GM23338 (cell line): ENCODE data around the gene TLR1. TPM values are rescaled to one million over a fixed set of nuclear protein-coding genes. Genes with fewer than 3 reads are reported as not detected.

Experiments
- ATAC-seq: fragments of 200-7000 bp; cut with Tn5 transposase; 3 replicates; pipeline ENCODE4 v1.9.1; 2020
- DNase-seq: peaks from one replicate; pipeline ENCODE4 v3.0.0-alpha.2; 2015; ENCODE audit warnings: low spot score
- H2AFZ ChIP-seq: fragments of 200-600 bp; sonication (generic); 2 replicates; pipeline ENCODE4 v1.8.0; 2016; ENCODE audit warnings: antibody characterized with exemption, mild to moderate bottlenecking, moderate library complexity
- H3F3A ChIP-seq: fragments of 200-600 bp; sonication (generic); replicated peaks from 2 replicates; pipeline ENCODE4 v1.8.0; 2017; ENCODE audit warnings: antibody characterized with exemption, mixed run types, low read depth
- H3K27ac ChIP-seq: fragments of 200-600 bp; sonication (generic); 2 replicates; pipeline ENCODE4 v1.6.1; 2016; ENCODE audit warnings: low read depth
- H3K27me3 ChIP-seq: fragments of 200-600 bp; sonication (generic); 2 replicates; pipeline ENCODE4 v1.8.0; 2016; ENCODE audit warnings: mild to moderate bottlenecking, mixed run types, moderate library complexity; ENCODE audit not compliant: insufficient read depth
- H3K36me3 ChIP-seq: fragments of 200-600 bp; sonication (generic); 2 replicates; pipeline ENCODE4 v1.8.0; 2016; ENCODE audit warnings: mild to moderate bottlenecking; ENCODE audit not compliant: insufficient read depth
- H3K4me1 ChIP-seq: fragments of 200-600 bp; sonication (generic); 2 replicates; pipeline ENCODE4 v1.8.0; 2016; ENCODE audit warnings: mild to moderate bottlenecking, moderate library complexity; ENCODE audit not compliant: insufficient read depth
- H3K4me2 ChIP-seq: fragments of 200-600 bp; sonication (generic); 2 replicates; pipeline ENCODE4 v1.7.1; 2017; ENCODE audit warnings: mixed run types
- H3K4me3 ChIP-seq: fragments of 200-600 bp; sonication (generic); 2 replicates; pipeline ENCODE4 v1.6.1; 2016; ENCODE audit warnings: mixed run types
- H3K79me2 ChIP-seq: fragments of 200-600 bp; sonication (generic); replicated peaks from 2 replicates; pipeline ENCODE4 v1.8.0; 2017; ENCODE audit warnings: mild to moderate bottlenecking; ENCODE audit not compliant: insufficient read depth
- H3K9me2 ChIP-seq: fragments of 200-600 bp; sonication (generic); 2 replicates; pipeline ENCODE4 v1.8.0; 2017; ENCODE audit not compliant: insufficient read depth
- H4K20me1 ChIP-seq: fragments of 200-600 bp; sonication (generic); replicated peaks from 2 replicates; pipeline ENCODE4 v1.8.0; 2017; ENCODE audit warnings: mild to moderate bottlenecking; ENCODE audit not compliant: insufficient read depth
- H3K27ac Mint-ChIP-seq: 2 replicates; pipeline ENCODE4 v1.8.0; 2020; ENCODE audit warnings: inconsistent platforms, mild to moderate bottlenecking, moderate library complexity, mixed read lengths
- H3K27me3 Mint-ChIP-seq: 3 replicates; pipeline ENCODE4 v1.8.0; 2022; ENCODE audit warnings: low read depth, mild to moderate bottlenecking, moderate library complexity, mixed read lengths, inconsistent platforms; ENCODE audit not compliant: insufficient read depth, poor library complexity
- H3K36me3 Mint-ChIP-seq: 3 replicates; pipeline ENCODE4 v1.8.0; 2021; ENCODE audit warnings: low read depth, mild to moderate bottlenecking, inconsistent platforms, moderate library complexity, mixed read lengths
- H3K4me1 Mint-ChIP-seq: 3 replicates; pipeline ENCODE4 v1.8.0; 2020; ENCODE audit warnings: mild to moderate bottlenecking, inconsistent platforms, mixed read lengths
- H3K4me3 Mint-ChIP-seq: 3 replicates; pipeline ENCODE4 v1.8.0; 2021; ENCODE audit warnings: moderate library complexity, mild to moderate bottlenecking, inconsistent platforms, mixed read lengths
- H3K9me3 Mint-ChIP-seq: 3 replicates; pipeline ENCODE4 v1.8.0; 2020; ENCODE audit warnings: moderate library complexity, mild to moderate bottlenecking, inconsistent platforms, mixed read lengths
- CREB1 ChIP-seq: fragments of 250-450 bp; sonication (Bioruptor Pico); IDR thresholded peaks from 2 replicates; pipeline ENCODE4 v1.5.0; 2020; ENCODE audit warnings: low read depth, mild to moderate bottlenecking, moderate library complexity
- POLR2AphosphoS5 ChIP-seq: IDR thresholded peaks from 2 replicates; pipeline ENCODE4 v1.6.1; 2016; ENCODE audit warnings: antibody characterized with exemption, low read depth
- STAT1 ChIP-seq: IDR thresholded peaks from one replicate; pipeline ENCODE4 v1.6.1; 2016; ENCODE audit warnings: antibody characterized with exemption; ENCODE audit not compliant: unreplicated experiment
- ZNF114 ChIP-seq: fragments of 250-450 bp; sonication (Bioruptor Pico); IDR thresholded peaks from 2 replicates; pipeline ENCODE4 v1.5.0; 2020; ENCODE audit warnings: mild to moderate bottlenecking, moderate library complexity
- ZNF331 ChIP-seq: fragments of 250-450 bp; sonication (Bioruptor Pico); IDR thresholded peaks from 2 replicates; pipeline ENCODE4 v1.5.0; 2020; ENCODE audit warnings: low read depth, mild to moderate bottlenecking, moderate library complexity
- polyA plus RNA-seq: library from polyadenylated mRNA; unstranded; fragments of >200 nt; fragmentation: Nextera tagmentation; extraction: Ambion mirVana; gene quantifications from 2 replicates; pipeline ENCODE4 v1.2.1, GENCODE V29; 2016
- total RNA-seq: library from RNA; depleted of rRNA; stranded (reverse); fragments of >200 nt; shearing (Covaris generic); gene quantifications from 2 replicates; pipeline ENCODE4 v1.2.3, GENCODE V29; 2014
- TF ChIP-seq, protein P1 (sequence below): fragments of 250-450 bp; sonication (Bioruptor Pico); IDR thresholded peaks from 2 replicates; pipeline ENCODE4 v1.5.0; 2020; ENCODE audit warnings: mild to moderate bottlenecking, moderate library complexity

Gene TLR1
- total and polyA plus RNA-seq, 2 experiments from 2014 or later = 0.07 TPM; not detected in 1

DNA sequence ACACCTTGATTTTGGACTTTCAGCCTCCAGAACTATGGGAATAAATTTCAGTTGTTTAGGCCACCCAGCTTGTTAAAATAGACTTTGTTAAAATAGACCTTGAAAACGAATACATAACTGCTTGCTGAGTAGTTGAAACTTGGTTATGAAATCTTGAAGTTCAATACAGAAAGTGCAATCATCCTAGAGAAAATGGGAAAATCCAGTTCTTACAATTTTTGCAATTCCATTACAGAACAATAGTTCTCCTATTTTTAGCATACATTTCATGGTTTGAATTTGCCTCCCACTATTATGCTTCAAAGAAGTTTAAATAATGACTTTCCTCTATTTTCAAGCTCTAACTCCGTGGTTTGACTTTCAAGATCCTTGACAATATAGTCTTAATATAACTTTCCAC is 10.5 kb downstream of the TLR1 start (continued):
- TF ChIP-seq, protein P1, sequence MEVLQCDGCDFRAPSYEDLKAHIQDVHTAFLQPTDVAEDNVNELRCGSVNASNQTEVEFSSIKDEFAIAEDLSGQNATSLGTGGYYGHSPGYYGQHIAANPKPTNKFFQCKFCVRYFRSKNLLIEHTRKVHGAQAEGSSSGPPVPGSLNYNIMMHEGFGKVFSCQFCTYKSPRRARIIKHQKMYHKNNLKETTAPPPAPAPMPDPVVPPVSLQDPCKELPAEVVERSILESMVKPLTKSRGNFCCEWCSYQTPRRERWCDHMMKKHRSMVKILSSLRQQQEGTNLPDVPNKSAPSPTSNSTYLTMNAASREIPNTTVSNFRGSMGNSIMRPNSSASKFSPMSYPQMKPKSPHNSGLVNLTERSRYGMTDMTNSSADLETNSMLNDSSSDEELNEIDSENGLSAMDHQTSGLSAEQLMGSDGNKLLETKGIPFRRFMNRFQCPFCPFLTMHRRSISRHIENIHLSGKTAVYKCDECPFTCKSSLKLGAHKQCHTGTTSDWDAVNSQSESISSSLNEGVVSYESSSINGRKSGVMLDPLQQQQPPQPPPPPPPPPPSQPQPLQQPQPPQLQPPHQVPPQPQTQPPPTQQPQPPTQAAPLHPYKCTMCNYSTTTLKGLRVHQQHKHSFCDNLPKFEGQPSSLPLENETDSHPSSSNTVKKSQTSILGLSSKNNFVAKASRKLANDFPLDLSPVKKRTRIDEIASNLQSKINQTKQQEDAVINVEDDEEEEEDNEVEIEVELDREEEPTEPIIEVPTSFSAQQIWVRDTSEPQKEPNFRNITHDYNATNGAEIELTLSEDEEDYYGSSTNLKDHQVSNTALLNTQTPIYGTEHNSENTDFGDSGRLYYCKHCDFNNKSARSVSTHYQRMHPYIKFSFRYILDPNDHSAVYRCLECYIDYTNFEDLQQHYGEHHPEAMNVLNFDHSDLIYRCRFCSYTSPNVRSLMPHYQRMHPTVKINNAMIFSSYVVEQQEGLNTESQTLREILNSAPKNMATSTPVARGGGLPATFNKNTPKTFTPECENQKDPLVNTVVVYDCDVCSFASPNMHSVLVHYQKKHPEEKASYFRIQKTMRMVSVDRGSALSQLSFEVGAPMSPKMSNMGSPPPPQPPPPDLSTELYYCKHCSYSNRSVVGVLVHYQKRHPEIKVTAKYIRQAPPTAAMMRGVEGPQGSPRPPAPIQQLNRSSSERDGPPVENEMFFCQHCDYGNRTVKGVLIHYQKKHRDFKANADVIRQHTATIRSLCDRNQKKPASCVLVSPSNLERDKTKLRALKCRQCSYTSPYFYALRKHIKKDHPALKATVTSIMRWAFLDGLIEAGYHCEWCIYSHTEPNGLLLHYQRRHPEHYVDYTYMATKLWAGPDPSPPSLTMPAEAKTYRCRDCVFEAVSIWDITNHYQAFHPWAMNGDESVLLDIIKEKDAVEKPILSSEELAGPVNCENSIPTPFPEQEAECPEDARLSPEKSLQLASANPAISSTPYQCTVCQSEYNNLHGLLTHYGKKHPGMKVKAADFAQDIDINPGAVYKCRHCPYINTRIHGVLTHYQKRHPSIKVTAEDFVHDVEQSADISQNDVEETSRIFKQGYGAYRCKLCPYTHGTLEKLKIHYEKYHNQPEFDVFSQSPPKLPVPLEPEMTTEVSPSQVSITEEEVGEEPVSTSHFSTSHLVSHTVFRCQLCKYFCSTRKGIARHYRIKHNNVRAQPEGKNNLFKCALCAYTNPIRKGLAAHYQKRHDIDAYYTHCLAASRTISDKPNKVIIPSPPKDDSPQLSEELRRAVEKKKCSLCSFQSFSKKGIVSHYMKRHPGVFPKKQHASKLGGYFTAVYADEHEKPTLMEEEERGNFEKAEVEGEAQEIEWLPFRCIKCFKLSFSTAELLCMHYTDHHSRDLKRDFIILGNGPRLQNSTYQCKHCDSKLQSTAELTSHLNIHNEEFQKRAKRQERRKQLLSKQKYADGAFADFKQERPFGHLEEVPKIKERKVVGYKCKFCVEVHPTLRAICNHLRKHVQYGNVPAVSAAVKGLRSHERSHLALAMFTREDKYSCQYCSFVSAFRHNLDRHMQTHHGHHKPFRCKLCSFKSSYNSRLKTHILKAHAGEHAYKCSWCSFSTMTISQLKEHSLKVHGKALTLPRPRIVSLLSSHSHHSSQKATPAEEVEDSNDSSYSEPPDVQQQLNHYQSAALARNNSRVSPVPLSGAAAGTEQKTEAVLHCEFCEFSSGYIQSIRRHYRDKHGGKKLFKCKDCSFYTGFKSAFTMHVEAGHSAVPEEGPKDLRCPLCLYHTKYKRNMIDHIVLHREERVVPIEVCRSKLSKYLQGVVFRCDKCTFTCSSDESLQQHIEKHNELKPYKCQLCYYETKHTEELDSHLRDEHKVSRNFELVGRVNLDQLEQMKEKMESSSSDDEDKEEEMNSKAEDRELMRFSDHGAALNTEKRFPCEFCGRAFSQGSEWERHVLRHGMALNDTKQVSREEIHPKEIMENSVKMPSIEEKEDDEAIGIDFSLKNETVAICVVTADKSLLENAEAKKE = no peak
- TF ChIP-seq ZNF331 (CRISPR knock-in tag) = no peak

DNA sequence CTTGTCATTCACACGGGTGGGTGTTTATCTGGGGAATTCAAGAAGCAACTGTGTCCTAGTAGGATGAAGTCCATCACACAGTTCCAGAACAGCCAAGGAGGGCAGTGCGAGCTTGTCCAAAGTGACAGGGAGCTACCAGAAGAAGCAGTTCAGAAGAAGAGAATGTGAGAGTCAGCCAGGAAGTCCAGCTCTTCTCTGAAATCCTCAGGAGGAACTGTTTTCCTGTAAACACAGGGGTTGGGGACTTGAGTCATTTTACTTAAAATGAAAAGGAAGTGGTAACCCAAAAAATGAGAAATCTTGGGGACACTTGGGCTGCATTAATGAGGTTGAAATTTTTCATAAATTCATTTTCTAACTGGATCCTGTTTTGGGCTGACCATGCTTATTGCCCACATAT is 13.6 kb downstream of the TLR1 start:
- Mint-ChIP-seq H3K27me3 (peaks cover 1% of the 10 kb centered on the region), H3K27ac (no peak overlapping the region), H3K4me3 (no peak overlapping the region), H3K4me1 (no peaks in the 10 kb centered on the region), H3K9me3 (no peaks in the 10 kb centered on the region; the same call in 1 of the 3 replicates), H3K36me3 (no peaks in the 10 kb centered on the region)
- no peak overlapping the region for H2AFZ ChIP-seq
- no peaks in the 10 kb centered on the region for H3K36me3 ChIP-seq
- H3K9me2 ChIP-seq = peaks cover 6% of the 10 kb centered on the region; the same call in 1 of the 2 replicates
- DNase-seq (no peak), ATAC-seq (no peak)
- no peaks in the 10 kb centered on the region for H3K79me2 ChIP-seq
- no peaks in the 10 kb centered on the region for H3F3A ChIP-seq
- no peak overlapping the region for H3K4me2 ChIP-seq
- TF ChIP-seq STAT1 = no peak
- no peak for TF ChIP-seq POLR2AphosphoS5
- no peak for TF ChIP-seq ZNF114 (CRISPR knock-in tag)
- TF ChIP-seq CREB1 (CRISPR knock-in tag) = no peak
- no peaks in the 10 kb centered on the region for H3K27me3 ChIP-seq
- no peaks in the 10 kb centered on the region for H3K4me1 ChIP-seq
- no peaks in the 10 kb centered on the region for H4K20me1 ChIP-seq
- H3K27ac ChIP-seq = no peak overlapping the region
- no peak overlapping the region for H3K4me3 ChIP-seq
